ENCODE results near the gene CLCN3. TPM values are rescaled to one million over a fixed set of nuclear protein-coding genes. Genes with fewer than 3 reads are reported as not detected.

The CLCN3 gene
- total and polyA plus RNA-seq, 2 of the 13 experiments (the other 11 are each of a cell fraction or from before 2014, with no cell fraction given): 13.6 to 23.7 TPM

DNA sequence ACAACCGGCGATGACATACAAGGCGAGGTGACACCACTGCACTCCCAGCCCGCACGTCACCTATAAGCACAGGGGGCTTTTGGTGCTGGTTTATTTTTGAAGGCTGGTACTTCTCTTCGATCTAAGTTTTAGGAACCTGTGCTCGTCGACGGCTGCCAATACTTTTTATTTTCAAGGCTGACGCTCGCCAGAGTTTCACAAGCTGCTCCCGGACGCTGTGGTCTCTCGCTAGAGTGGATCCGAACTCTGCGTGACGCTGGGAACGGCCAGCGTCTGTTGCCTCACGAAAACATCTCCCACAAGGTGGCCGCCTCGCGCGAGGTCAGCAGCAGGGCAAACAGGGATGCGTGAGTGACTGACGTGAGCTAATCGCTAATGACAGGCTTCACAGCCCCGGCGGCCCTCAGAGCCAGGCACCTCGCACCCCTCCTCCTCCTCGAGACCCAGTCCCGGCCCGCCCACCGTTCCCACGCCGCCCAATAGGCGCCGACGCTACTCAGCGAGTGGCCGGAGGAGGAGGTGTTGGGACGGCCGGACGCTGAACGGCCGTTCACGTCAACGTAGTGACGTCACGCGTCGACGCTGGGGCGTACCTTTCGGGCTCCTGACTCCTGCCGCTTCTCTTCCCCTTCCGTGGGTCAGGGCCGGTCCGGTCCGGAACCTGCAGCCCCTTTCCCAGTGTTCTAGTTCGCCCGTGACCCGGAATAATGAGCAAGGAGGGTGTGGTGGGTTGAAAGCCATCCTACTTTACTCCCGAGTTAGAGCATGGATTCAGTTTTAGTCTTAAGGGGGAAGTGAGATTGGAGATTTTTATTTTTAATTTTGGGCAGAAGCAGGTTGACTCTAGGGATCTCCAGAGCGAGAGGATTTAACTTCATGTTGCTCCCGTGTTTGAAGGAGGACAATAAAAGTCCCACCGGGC is at the start of gene CLCN3 (continued):
- TF ChIP-seq, protein P1, sequence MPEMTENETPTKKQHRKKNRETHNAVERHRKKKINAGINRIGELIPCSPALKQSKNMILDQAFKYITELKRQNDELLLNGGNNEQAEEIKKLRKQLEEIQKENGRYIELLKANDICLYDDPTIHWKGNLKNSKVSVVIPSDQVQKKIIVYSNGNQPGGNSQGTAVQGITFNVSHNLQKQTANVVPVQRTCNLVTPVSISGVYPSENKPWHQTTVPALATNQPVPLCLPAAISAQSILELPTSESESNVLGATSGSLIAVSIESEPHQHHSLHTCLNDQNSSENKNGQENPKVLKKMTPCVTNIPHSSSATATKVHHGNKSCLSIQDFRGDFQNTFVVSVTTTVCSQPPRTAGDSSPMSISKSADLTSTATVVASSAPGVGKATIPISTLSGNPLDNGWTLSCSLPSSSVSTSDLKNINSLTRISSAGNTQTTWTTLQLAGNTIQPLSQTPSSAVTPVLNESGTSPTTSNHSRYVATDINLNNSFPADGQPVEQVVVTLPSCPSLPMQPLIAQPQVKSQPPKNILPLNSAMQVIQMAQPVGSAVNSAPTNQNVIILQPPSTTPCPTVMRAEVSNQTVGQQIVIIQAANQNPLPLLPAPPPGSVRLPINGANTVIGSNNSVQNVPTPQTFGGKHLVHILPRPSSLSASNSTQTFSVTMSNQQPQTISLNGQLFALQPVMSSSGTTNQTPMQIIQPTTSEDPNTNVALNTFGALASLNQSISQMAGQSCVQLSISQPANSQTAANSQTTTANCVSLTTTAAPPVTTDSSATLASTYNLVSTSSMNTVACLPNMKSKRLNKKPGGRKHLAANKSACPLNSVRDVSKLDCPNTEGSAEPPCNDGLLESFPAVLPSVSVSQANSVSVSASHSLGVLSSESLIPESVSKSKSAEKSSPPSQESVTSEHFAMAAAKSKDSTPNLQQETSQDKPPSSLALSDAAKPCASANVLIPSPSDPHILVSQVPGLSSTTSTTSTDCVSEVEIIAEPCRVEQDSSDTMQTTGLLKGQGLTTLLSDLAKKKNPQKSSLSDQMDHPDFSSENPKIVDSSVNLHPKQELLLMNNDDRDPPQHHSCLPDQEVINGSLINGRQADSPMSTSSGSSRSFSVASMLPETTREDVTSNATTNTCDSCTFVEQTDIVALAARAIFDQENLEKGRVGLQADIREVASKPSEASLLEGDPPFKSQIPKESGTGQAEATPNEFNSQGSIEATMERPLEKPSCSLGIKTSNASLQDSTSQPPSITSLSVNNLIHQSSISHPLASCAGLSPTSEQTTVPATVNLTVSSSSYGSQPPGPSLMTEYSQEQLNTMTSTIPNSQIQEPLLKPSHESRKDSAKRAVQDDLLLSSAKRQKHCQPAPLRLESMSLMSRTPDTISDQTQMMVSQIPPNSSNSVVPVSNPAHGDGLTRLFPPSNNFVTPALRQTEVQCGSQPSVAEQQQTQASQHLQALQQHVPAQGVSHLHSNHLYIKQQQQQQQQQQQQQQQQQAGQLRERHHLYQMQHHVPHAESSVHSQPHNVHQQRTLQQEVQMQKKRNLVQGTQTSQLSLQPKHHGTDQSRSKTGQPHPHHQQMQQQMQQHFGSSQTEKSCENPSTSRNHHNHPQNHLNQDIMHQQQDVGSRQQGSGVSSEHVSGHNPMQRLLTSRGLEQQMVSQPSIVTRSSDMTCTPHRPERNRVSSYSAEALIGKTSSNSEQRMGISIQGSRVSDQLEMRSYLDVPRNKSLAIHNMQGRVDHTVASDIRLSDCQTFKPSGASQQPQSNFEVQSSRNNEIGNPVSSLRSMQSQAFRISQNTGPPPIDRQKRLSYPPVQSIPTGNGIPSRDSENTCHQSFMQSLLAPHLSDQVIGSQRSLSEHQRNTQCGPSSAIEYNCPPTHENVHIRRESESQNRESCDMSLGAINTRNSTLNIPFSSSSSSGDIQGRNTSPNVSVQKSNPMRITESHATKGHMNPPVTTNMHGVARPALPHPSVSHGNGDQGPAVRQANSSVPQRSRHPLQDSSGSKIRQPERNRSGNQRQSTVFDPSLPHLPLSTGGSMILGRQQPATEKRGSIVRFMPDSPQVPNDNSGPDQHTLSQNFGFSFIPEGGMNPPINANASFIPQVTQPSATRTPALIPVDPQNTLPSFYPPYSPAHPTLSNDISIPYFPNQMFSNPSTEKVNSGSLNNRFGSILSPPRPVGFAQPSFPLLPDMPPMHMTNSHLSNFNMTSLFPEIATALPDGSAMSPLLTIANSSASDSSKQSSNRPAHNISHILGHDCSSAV (CRISPR knock-in tag; IDR thresholded peaks at IDR 0.05; ENCODE audit: borderline replicate concordance): no peak
- TF ChIP-seq, protein P2, sequence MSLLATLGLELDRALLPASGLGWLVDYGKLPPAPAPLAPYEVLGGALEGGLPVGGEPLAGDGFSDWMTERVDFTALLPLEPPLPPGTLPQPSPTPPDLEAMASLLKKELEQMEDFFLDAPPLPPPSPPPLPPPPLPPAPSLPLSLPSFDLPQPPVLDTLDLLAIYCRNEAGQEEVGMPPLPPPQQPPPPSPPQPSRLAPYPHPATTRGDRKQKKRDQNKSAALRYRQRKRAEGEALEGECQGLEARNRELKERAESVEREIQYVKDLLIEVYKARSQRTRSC (CRISPR knock-in tag; IDR thresholded peaks at IDR 0.05; ENCODE audit: low read depth): peak; percentile 23; the same call in 1 of the 2 replicates
- peak; percentile 90; the same call in 1 of the 2 replicates for TF ChIP-seq KLF11 (CRISPR knock-in tag; IDR thresholded peaks at IDR 0.05)
- 0 out of 2 replicates have a peak, but pooled peaks have one; percentile 45 for TF ChIP-seq ELF4 (CRISPR knock-in tag; IDR thresholded peaks at IDR 0.05; ENCODE audit: borderline replicate concordance)
- TF ChIP-seq TP53 (CRISPR knock-in tag; conservative IDR thresholded peaks at IDR 0.05): no peak
- TF ChIP-seq PRPF4 (IDR thresholded peaks at IDR 0.05; ENCODE audit: low read depth, low read length, poor library complexity, severe bottlenecking): no peak
- TF ChIP-seq LCORL (IDR thresholded peaks at IDR 0.05): no peak
- peak; percentile 78 for TF ChIP-seq LCORL (CRISPR knock-in tag; IDR thresholded peaks at IDR 0.05)
- peak; percentile 17; the same call in 1 of the 2 replicates for TF ChIP-seq HES4 (CRISPR knock-in tag; IDR thresholded peaks at IDR 0.05; ENCODE audit: borderline replicate concordance)
- TF ChIP-seq KLF13 (CRISPR knock-in tag; IDR thresholded peaks at IDR 0.05): no peak
- 0 out of 2 replicates have a peak, but pooled peaks have one; percentile 41 for TF ChIP-seq FOXJ3 (CRISPR knock-in tag; IDR thresholded peaks at IDR 0.05; ENCODE audit: borderline replicate concordance)
- TF ChIP-seq KAT7 (CRISPR knock-in tag; IDR thresholded peaks at IDR 0.05; ENCODE audit: borderline replicate concordance): peak; percentile 53; the same call in 1 of the 2 replicates
- TF ChIP-seq, protein P3, sequence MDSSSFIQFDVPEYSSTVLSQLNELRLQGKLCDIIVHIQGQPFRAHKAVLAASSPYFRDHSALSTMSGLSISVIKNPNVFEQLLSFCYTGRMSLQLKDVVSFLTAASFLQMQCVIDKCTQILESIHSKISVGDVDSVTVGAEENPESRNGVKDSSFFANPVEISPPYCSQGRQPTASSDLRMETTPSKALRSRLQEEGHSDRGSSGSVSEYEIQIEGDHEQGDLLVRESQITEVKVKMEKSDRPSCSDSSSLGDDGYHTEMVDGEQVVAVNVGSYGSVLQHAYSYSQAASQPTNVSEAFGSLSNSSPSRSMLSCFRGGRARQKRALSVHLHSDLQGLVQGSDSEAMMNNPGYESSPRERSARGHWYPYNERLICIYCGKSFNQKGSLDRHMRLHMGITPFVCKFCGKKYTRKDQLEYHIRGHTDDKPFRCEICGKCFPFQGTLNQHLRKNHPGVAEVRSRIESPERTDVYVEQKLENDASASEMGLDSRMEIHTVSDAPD (CRISPR knock-in tag; IDR thresholded peaks at IDR 0.05): no peak
- TF ChIP-seq, protein P4, sequence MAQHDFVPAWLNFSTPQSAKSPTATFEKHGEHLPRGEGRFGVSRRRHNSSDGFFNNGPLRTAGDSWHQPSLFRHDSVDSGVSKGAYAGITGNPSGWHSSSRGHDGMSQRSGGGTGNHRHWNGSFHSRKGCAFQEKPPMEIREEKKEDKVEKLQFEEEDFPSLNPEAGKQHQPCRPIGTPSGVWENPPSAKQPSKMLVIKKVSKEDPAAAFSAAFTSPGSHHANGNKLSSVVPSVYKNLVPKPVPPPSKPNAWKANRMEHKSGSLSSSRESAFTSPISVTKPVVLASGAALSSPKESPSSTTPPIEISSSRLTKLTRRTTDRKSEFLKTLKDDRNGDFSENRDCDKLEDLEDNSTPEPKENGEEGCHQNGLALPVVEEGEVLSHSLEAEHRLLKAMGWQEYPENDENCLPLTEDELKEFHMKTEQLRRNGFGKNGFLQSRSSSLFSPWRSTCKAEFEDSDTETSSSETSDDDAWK (CRISPR knock-in tag; IDR thresholded peaks at IDR 0.05): no peak
- TF ChIP-seq, protein P5, sequence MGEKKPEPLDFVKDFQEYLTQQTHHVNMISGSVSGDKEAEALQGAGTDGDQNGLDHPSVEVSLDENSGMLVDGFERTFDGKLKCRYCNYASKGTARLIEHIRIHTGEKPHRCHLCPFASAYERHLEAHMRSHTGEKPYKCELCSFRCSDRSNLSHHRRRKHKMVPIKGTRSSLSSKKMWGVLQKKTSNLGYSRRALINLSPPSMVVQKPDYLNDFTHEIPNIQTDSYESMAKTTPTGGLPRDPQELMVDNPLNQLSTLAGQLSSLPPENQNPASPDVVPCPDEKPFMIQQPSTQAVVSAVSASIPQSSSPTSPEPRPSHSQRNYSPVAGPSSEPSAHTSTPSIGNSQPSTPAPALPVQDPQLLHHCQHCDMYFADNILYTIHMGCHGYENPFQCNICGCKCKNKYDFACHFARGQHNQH (CRISPR knock-in tag; IDR thresholded peaks at IDR 0.05): peak; percentile 74

Measured in HepG2 (cell line).